NB4 (cell line): ENCODE measurements around the gene SMPDL3B.

Experiments
- MYC ChIP-seq: IDR thresholded peaks from 2 replicates; pipeline ENCODE4 v1.6.1; 2011; ENCODE audit warnings: low read depth, low read length
- POLR2A ChIP-seq: IDR thresholded peaks from 2 replicates; pipeline ENCODE4 v1.6.1; 2011; ENCODE audit warnings: mild to moderate bottlenecking; ENCODE audit not compliant: insufficient read length; ENCODE audit errors: extremely low read depth
- TF ChIP-seq, protein P1 (sequence below): IDR thresholded peaks from one replicate; pipeline ENCODE4 v1.5.1; 2012; ENCODE audit warnings: low read depth, low read length
- TF ChIP-seq, protein P2 (sequence below): IDR thresholded peaks from 2 replicates; pipeline ENCODE4 v1.6.1; 2011; ENCODE audit warnings: low read depth, low read length

DNA sequence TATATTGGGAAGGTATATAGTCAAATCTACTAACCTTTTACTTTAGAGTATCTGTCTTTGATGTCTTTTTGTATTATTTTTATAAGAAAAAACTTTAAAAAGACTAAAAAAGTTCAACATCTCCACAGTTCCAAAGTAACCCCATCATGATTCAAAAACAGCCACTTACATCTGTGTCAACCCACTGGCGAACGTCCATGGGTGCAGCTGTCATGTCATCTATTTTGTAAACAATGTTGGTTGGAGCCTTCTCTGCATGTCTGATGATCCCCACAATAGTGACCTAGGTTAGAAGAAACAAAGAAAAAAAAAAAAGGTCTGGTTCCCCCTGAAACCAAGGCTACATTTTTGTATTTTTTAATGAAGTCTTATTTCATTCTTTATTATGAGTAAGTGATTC, 28.0 kb upstream of the SMPDL3B start:
- TF ChIP-seq, protein P1, sequence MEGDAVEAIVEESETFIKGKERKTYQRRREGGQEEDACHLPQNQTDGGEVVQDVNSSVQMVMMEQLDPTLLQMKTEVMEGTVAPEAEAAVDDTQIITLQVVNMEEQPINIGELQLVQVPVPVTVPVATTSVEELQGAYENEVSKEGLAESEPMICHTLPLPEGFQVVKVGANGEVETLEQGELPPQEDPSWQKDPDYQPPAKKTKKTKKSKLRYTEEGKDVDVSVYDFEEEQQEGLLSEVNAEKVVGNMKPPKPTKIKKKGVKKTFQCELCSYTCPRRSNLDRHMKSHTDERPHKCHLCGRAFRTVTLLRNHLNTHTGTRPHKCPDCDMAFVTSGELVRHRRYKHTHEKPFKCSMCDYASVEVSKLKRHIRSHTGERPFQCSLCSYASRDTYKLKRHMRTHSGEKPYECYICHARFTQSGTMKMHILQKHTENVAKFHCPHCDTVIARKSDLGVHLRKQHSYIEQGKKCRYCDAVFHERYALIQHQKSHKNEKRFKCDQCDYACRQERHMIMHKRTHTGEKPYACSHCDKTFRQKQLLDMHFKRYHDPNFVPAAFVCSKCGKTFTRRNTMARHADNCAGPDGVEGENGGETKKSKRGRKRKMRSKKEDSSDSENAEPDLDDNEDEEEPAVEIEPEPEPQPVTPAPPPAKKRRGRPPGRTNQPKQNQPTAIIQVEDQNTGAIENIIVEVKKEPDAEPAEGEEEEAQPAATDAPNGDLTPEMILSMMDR = no peak
- no peak for TF ChIP-seq POLR2A
- TF ChIP-seq, protein P2, sequence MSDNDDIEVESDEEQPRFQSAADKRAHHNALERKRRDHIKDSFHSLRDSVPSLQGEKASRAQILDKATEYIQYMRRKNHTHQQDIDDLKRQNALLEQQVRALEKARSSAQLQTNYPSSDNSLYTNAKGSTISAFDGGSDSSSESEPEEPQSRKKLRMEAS = no peak
- no peak for TF ChIP-seq MYC
